HG03469 (cell line): ENCODE data around the gene RHEX.
"Not testable (repeated sequence)": the region's sequence is repeated elsewhere in the genome, so short reads cannot be mapped to it uniquely, and the experiment has no call there.

ENCODE experiments used
- ATAC-seq: cut with Tn5 transposase; IDR thresholded peaks from one replicate; pipeline ENCODE4 v1.9.1; 2021; ENCODE audit warnings: mild to moderate bottlenecking, moderate library complexity, moderate number of reproducible peaks; ENCODE audit not compliant: unreplicated experiment

RHEX gene

GRCh38 chr1:206052919-206053610 lies at the start of gene RHEX:
Gene RHEX, plus strand, starts transcription at chr1:206053173. Its CDS starts 44,656 bp downstream, at chr1:206097829.
- not testable (repeated sequence) for ATAC-seq

- ATAC-seq, result no peak
Measured at GRCh38 chr1:206003854-206004800, 48.8 kb upstream of the RHEX start.

- no peak for ATAC-seq
Measured at GRCh38 chr1:206004826-206005225, 48.1 kb upstream of the RHEX start.

- ATAC-seq, result no peak
Measured at GRCh38 chr1:206005234-206005633, 47.7 kb upstream of the RHEX start.

- ATAC-seq, result no peak
Measured at GRCh38 chr1:206005778-206006180, 47.2 kb upstream of the RHEX start.

GRCh38 chr1:206006946-206007345 lies 46.0 kb upstream of the RHEX start:
- ATAC-seq, result no peak

GRCh38 chr1:206010060-206010459 lies 42.9 kb upstream of the RHEX start:
- no peak for ATAC-seq

- no peak for ATAC-seq
Measured at GRCh38 chr1:206011057-206011456, 41.9 kb upstream of the RHEX start.

- peak; percentile 89 for ATAC-seq
Measured at GRCh38 chr1:206012086-206012859, 40.7 kb upstream of the RHEX start.

GRCh38 chr1:206013026-206013795 lies 39.8 kb upstream of the RHEX start:
- no peak for ATAC-seq

- ATAC-seq, result no peak
Measured at GRCh38 chr1:206014601-206015000, 38.4 kb upstream of the RHEX start.

GRCh38 chr1:206015071-206015470 lies 37.9 kb upstream of the RHEX start:
- no peak for ATAC-seq

GRCh38 chr1:206020393-206021007 lies 32.5 kb upstream of the RHEX start:
- no peak for ATAC-seq

GRCh38 chr1:206021008-206021625 lies 31.9 kb upstream of the RHEX start:
- ATAC-seq, result no peak

- no peak for ATAC-seq
Measured at GRCh38 chr1:206021626-206022365, 31.2 kb upstream of the RHEX start.

GRCh38 chr1:206022766-206023165 lies 30.2 kb upstream of the RHEX start:
- ATAC-seq, result no peak

- ATAC-seq, result no peak
Measured at GRCh38 chr1:206023695-206024094, 29.3 kb upstream of the RHEX start, which contains the start of gene CTSE. Gene CTSE, minus strand, starts transcription at chr1:206023895. Its CDS starts 104 bp downstream, at chr1:206023791.

GRCh38 chr1:206025283-206025820 lies 27.6 kb upstream of the RHEX start:
- ATAC-seq, result no peak
